WTC11 (cell line): ENCODE data around the gene PLXNB2.

ENCODE experiments used
- AFF4 ChIP-seq: sonication (generic); formaldehyde crosslinking; IDR thresholded peaks from 2 replicates; pipeline ENCODE4 v1.8.1; 2023; ENCODE audit warnings: mild to moderate bottlenecking, missing genetic modification reagents, borderline replicate concordance
- CTCF ChIP-seq: fragments of 200-600 bp; IDR thresholded peaks from 2 replicates; pipeline ENCODE4 v1.8.0; 2022; ENCODE audit warnings: antibody characterized with exemption
- E2F1 ChIP-seq: sonication (generic); formaldehyde crosslinking; IDR thresholded peaks from 2 replicates; pipeline ENCODE4 v1.8.0; 2022; ENCODE audit warnings: mild to moderate bottlenecking, missing genetic modification reagents
- FOXP1 ChIP-seq: sonication (generic); formaldehyde crosslinking; IDR thresholded peaks from 2 replicates; pipeline ENCODE4 v1.8.0; 2022; ENCODE audit warnings: missing genetic modification reagents, mild to moderate bottlenecking, moderate library complexity, borderline replicate concordance
- JUN ChIP-seq: sonication (generic); formaldehyde crosslinking; IDR thresholded peaks from 2 replicates; pipeline ENCODE4 v1.8.0; 2023; ENCODE audit warnings: mild to moderate bottlenecking, missing genetic modification reagents
- MAX ChIP-seq: sonication (generic); formaldehyde crosslinking; IDR thresholded peaks from 2 replicates; pipeline ENCODE4 v1.8.0; 2022; ENCODE audit warnings: mild to moderate bottlenecking, missing genetic modification reagents
- NR2C2 ChIP-seq: sonication (generic); formaldehyde crosslinking; IDR thresholded peaks from 2 replicates; pipeline ENCODE4 v1.8.0; 2022; ENCODE audit warnings: mild to moderate bottlenecking, missing genetic modification reagents
- PREB ChIP-seq: sonication (generic); formaldehyde crosslinking; IDR thresholded peaks from 2 replicates; pipeline ENCODE4 v1.8.1; 2022; ENCODE audit warnings: mild to moderate bottlenecking, missing genetic modification reagents, moderate library complexity, borderline replicate concordance
- SOX15 ChIP-seq: fragments of 250-450 bp; sonication (Bioruptor Pico); IDR thresholded peaks from 2 replicates; pipeline ENCODE4 v1.9.0; 2021; ENCODE audit warnings: mild to moderate bottlenecking
- USF1 ChIP-seq: sonication (generic); formaldehyde crosslinking; IDR thresholded peaks from 2 replicates; pipeline ENCODE4 v1.8.0; 2022; ENCODE audit warnings: mild to moderate bottlenecking, missing genetic modification reagents
- ZNF425 ChIP-seq: fragments of 250-450 bp; sonication (Bioruptor Pico); conservative IDR thresholded peaks from 2 replicates; pipeline ENCODE4 v1.9.0; 2021; ENCODE audit warnings: mild to moderate bottlenecking
- TF ChIP-seq, protein P1 (sequence below): sonication (generic); formaldehyde crosslinking; IDR thresholded peaks from 2 replicates; pipeline ENCODE4 v1.8.1; 2023; ENCODE audit warnings: mild to moderate bottlenecking, missing genetic modification reagents
- TF ChIP-seq, protein P2 (sequence below): sonication (generic); formaldehyde crosslinking; IDR thresholded peaks from 2 replicates; pipeline ENCODE4 v1.8.1; 2023; ENCODE audit warnings: mild to moderate bottlenecking, missing genetic modification reagents, moderate library complexity

- no peak for TF ChIP-seq CTCF
- no peak for TF ChIP-seq MAX (CRISPR knock-in tag)
- no peak for TF ChIP-seq AFF4 (CRISPR knock-in tag)
- TF ChIP-seq, protein P1, sequence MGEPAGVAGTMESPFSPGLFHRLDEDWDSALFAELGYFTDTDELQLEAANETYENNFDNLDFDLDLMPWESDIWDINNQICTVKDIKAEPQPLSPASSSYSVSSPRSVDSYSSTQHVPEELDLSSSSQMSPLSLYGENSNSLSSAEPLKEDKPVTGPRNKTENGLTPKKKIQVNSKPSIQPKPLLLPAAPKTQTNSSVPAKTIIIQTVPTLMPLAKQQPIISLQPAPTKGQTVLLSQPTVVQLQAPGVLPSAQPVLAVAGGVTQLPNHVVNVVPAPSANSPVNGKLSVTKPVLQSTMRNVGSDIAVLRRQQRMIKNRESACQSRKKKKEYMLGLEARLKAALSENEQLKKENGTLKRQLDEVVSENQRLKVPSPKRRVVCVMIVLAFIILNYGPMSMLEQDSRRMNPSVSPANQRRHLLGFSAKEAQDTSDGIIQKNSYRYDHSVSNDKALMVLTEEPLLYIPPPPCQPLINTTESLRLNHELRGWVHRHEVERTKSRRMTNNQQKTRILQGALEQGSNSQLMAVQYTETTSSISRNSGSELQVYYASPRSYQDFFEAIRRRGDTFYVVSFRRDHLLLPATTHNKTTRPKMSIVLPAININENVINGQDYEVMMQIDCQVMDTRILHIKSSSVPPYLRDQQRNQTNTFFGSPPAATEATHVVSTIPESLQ (CRISPR knock-in tag) = no peak
- no peak for TF ChIP-seq USF1 (CRISPR knock-in tag)
- TF ChIP-seq FOXP1 (CRISPR knock-in tag) = 0 out of 2 replicates have a peak, but pooled peaks have one; percentile 53
- no peak for TF ChIP-seq NR2C2 (CRISPR knock-in tag)
- TF ChIP-seq PREB (CRISPR knock-in tag) = no peak
- TF ChIP-seq JUN (CRISPR knock-in tag) = no peak
- TF ChIP-seq ZNF425 = no peak
- TF ChIP-seq SOX15 = no peak
- TF ChIP-seq, protein P2, sequence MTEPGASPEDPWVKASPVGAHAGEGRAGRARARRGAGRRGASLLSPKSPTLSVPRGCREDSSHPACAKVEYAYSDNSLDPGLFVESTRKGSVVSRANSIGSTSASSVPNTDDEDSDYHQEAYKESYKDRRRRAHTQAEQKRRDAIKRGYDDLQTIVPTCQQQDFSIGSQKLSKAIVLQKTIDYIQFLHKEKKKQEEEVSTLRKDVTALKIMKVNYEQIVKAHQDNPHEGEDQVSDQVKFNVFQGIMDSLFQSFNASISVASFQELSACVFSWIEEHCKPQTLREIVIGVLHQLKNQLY (CRISPR knock-in tag) = no peak
- TF ChIP-seq E2F1 (CRISPR knock-in tag) = no peak
These were observed 35.5 kb upstream of the PLXNB2 start, which contains the start of gene PPP6R2 for GRCh38 chr22:50342651-50343540.
